PFSK-1 (cell line): Measurements from ENCODE around the gene USP19.

Experiments
- FOXP2 ChIP-seq: optimal IDR thresholded peaks from 2 replicates; pipeline ENCODE3; 2011; ENCODE audit warnings: borderline replicate concordance, control low read depth, inconsistent platforms; ENCODE audit not compliant: insufficient read depth; ENCODE audit errors: extremely low read length, extremely low read depth
- POLR2AphosphoS5 ChIP-seq: IDR thresholded peaks from 2 replicates; pipeline ENCODE4 v1.6.1; 2012; ENCODE audit warnings: low read depth, mild to moderate bottlenecking, control low read depth, low read length, moderate library complexity
- REST ChIP-seq, 2 experiments: IDR thresholded peaks; 2 replicates each; pipeline versions ENCODE4 v1.6.1 to v1.8.0; 2011 to 2012; ENCODE audit warnings: low read depth in 2 of 2, low read length in 2 of 2, control low read depth in 1 of 2, inconsistent platforms in 1 of 2, mild to moderate bottlenecking in 1 of 2, moderate library complexity in 1 of 2; ENCODE audit not compliant: insufficient read depth in 1 of 2
- SIN3A ChIP-seq: IDR thresholded peaks from 2 replicates; pipeline ENCODE4 v1.6.1; 2012; ENCODE audit warnings: mild to moderate bottlenecking, low read length, moderate library complexity, borderline replicate concordance; ENCODE audit not compliant: insufficient read depth
- TAF1 ChIP-seq: IDR thresholded peaks from 2 replicates; pipeline ENCODE4 v1.6.1; 2012; ENCODE audit warnings: low read length, control low read depth, borderline replicate concordance; ENCODE audit not compliant: insufficient read depth

Gene USP19

DNA sequence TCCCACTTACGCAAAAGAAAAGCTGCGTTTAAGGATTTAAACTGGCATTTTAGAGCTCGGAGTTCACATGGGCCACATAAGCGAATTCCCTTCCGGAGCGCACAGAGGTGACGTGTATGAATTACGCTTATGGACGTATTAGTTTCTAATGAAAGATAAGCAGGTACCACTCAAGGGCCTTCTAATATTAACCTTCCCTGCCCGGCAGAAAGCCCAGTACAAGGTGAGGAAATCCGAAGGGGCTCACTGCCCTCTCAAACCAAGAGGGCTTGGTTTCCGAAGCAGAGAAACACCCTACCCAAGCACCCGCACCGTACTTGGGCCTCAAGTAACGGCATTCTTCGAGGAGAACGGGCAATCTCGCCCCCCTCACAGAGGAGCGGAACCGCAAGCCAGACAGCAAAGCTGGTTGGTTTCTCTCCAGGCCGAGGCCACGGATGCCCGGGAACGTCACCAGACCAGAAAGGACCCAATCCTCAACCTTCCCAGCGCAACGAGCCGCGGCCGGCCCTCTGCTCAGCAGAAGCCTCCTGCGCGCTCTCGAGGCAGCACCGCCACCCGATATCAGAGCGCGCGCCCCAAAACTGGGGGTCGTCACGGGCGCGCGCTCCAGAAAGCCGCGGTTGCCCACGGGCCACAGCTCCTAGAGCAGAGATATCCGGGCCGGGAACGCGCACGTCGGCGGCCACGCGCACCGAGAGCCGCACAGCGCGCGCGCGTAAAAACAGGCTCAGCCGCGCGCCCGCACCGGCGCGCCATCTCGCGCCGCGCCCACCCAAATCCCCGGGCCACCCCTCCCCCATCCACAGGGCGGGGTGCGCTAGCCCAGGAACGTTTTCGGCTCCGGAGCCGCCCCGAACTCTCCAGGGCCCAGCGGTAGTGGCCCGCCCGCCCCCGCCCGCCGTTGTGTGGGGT, 27.4 kb downstream of the USP19 start:
- no peak for TF ChIP-seq REST (IDR thresholded peaks at IDR 0.05; ENCODE audit: insufficient read depth in 1 of 2, low read depth in 2 of 2, low read length in 2 of 2)

DNA sequence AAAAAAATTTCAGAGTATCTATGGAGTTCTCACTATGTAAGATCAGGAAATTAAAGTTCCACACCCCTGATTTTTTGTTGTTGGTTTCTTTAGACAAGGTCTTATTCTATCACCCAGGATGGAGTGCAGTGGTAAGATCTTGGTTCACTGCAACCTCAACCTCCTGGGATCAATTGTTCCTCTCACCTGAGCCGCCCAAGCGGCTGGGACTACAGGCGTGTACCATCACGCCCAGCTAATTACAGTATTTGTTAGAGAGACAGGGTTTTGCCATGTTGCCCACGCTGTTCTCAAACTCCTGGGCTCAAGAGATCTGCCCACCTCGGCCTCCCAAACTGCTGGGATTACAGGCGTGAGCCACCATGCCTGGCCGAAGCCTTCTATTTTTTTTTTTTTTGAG, 39.2 kb downstream of the USP19 start:
- no peak for TF ChIP-seq REST (IDR thresholded peaks at IDR 0.05; ENCODE audit: insufficient read depth in 1 of 2, low read depth in 2 of 2, low read length in 2 of 2)
- no peak for TF ChIP-seq TAF1
- no peak for TF ChIP-seq POLR2AphosphoS5
- no peak for TF ChIP-seq SIN3A
- no peak for TF ChIP-seq FOXP2

- no peak for TF ChIP-seq SIN3A
- TF ChIP-seq REST (IDR thresholded peaks at IDR 0.05; ENCODE audit: insufficient read depth in 1 of 2, low read depth in 2 of 2, low read length in 2 of 2): no peak
- no peak for TF ChIP-seq FOXP2
These were observed 41.4 kb downstream of the USP19 start for GRCh38 chr3:49079270-49079669.

- TF ChIP-seq SIN3A (no peak), TAF1 (no peak), FOXP2 (no peak), POLR2AphosphoS5 (no peak), REST (IDR thresholded peaks at IDR 0.05; ENCODE audit: insufficient read depth in 1 of 2, low read depth in 2 of 2, low read length in 2 of 2) (no peak)
These were observed 44.0 kb downstream of the USP19 start for GRCh38 chr3:49076646-49077045.

- TF ChIP-seq SIN3A: no peak
- TF ChIP-seq REST (IDR thresholded peaks at IDR 0.05; ENCODE audit: insufficient read depth in 1 of 2, low read depth in 2 of 2, low read length in 2 of 2): no peak
- TF ChIP-seq TAF1: no peak
- TF ChIP-seq POLR2AphosphoS5: no peak
- TF ChIP-seq FOXP2: no peak
These were observed 44.5 kb downstream of the USP19 start for GRCh38 chr3:49076116-49076515.
